DOHH2 (cell line): ENCODE data around the gene LCN15.

ENCODE experiments used
- H3F3A ChIP-seq: fragments of 200-600 bp; sonication (generic), shearing (Covaris generic); 2 replicates; pipeline ENCODE4 v1.6.0; 2016; ENCODE audit warnings: antibody characterized with exemption, mild to moderate bottlenecking; ENCODE audit not compliant: control insufficient read depth, insufficient read depth
- H3K27ac ChIP-seq: fragments of 200-600 bp; sonication (generic); 2 replicates; pipeline ENCODE4 v1.5.1; 2014; ENCODE audit warnings: low read depth, mild to moderate bottlenecking, low read length, moderate library complexity
- H3K27me3 ChIP-seq: fragments of 200-600 bp; sonication (generic); 2 replicates; pipeline ENCODE4 v1.6.1; 2014; ENCODE audit warnings: mild to moderate bottlenecking, low read length, mixed read lengths; ENCODE audit not compliant: control insufficient read depth
- H3K36me3 ChIP-seq: fragments of 200-600 bp; sonication (generic); 2 replicates; pipeline ENCODE4 v1.6.1; 2014; ENCODE audit warnings: mild to moderate bottlenecking, low read length, moderate library complexity, mixed read lengths; ENCODE audit not compliant: control insufficient read depth
- H3K4me1 ChIP-seq: fragments of 200-600 bp; sonication (generic); 2 replicates; pipeline ENCODE4 v1.6.1; 2014; ENCODE audit warnings: mild to moderate bottlenecking, low read length, mixed read lengths; ENCODE audit not compliant: control insufficient read depth
- H3K4me2 ChIP-seq: fragments of 200-600 bp; sonication (generic); 2 replicates; pipeline ENCODE4 v1.6.0; 2014; ENCODE audit warnings: mild to moderate bottlenecking, low read length, moderate library complexity
- H3K4me3 ChIP-seq: fragments of 200-600 bp; sonication (generic); 2 replicates; pipeline ENCODE4 v1.5.1; 2014; ENCODE audit warnings: mild to moderate bottlenecking, low read length, mixed read lengths
- H3K79me2 ChIP-seq: fragments of 200-600 bp; sonication (generic); 2 replicates; pipeline ENCODE4 v1.6.1; 2014; ENCODE audit warnings: mild to moderate bottlenecking, low read length, mixed read lengths; ENCODE audit not compliant: control insufficient read depth
- H3K9me2 ChIP-seq: fragments of 200-600 bp; sonication (generic); replicated peaks from 2 replicates; pipeline ENCODE4 v1.6.1; 2014; ENCODE audit warnings: mild to moderate bottlenecking, low read length, mixed read lengths; ENCODE audit not compliant: control insufficient read depth
- H3K9me3 ChIP-seq: fragments of 200-600 bp; sonication (generic); 2 replicates; pipeline ENCODE4 v1.6.1; 2014; ENCODE audit warnings: antibody characterized with exemption, low read length, mixed read lengths; ENCODE audit not compliant: control insufficient read depth, insufficient read depth
- H4K20me1 ChIP-seq: fragments of 200-600 bp; sonication (generic); 2 replicates; pipeline ENCODE4 v1.6.0; 2014; ENCODE audit warnings: low read depth, mild to moderate bottlenecking, antibody characterized with exemption, low read length, moderate library complexity; ENCODE audit not compliant: control insufficient read depth, insufficient read depth
- CTCF ChIP-seq: fragments of 200-600 bp; sonication (generic); IDR thresholded peaks from one replicate; pipeline ENCODE4 v1.5.1; 2014; ENCODE audit warnings: antibody characterized with exemption, mild to moderate bottlenecking, low read depth, low read length; ENCODE audit not compliant: poor library complexity, severe bottlenecking
- EZH2phosphoT487 ChIP-seq: fragments of 200-600 bp; sonication (generic); IDR thresholded peaks from 2 replicates; pipeline ENCODE4 v1.6.1; 2017; ENCODE audit warnings: borderline replicate concordance, mild to moderate bottlenecking, antibody characterized with exemption, low read length, moderate library complexity, mixed read lengths

The LCN15 gene

GRCh38 chr9:136751814-136752213 is 12.5 kb downstream of the LCN15 start:
- H3K4me1 ChIP-seq = peaks cover 34% of the 10 kb centered on the region
- H3K4me3 ChIP-seq = no peak overlapping the region
- H3F3A ChIP-seq = peaks cover 5% of the 10 kb centered on the region; the same call in 1 of the 2 replicates
- no peaks in the 10 kb centered on the region for H4K20me1 ChIP-seq
- no peaks in the 10 kb centered on the region for H3K9me2 ChIP-seq
- H3K27me3 ChIP-seq = no peaks in the 10 kb centered on the region
- no peaks in the 10 kb centered on the region for H3K79me2 ChIP-seq
- H3K9me3 ChIP-seq = peaks cover 37% of the 10 kb centered on the region
- H3K27ac ChIP-seq = no peak overlapping the region
- no peak overlapping the region for H3K4me2 ChIP-seq
- TF ChIP-seq CTCF = no peak
- H3K36me3 ChIP-seq = no peaks in the 10 kb centered on the region

- Histone ChIP-seq H3K4me2 (no peak overlapping the region), H4K20me1 (no peaks in the 10 kb centered on the region), H3K27me3 (no peaks in the 10 kb centered on the region), H3K27ac (no peak overlapping the region), H3K79me2 (no peaks in the 10 kb centered on the region), H3K36me3 (no peaks in the 10 kb centered on the region), H3K4me1 (peaks cover 34% of the 10 kb centered on the region), H3K9me2 (no peaks in the 10 kb centered on the region), H3K4me3 (no peak overlapping the region), H3F3A (peaks cover 5% of the 10 kb centered on the region; the same call in 1 of the 2 replicates), H3K9me3 (peaks cover 32% of the 10 kb centered on the region)
- TF ChIP-seq EZH2phosphoT487 = no peak
- no peak for TF ChIP-seq CTCF
Observed at GRCh38 chr9:136751244-136751643, 13.1 kb downstream of the LCN15 start.

DNA sequence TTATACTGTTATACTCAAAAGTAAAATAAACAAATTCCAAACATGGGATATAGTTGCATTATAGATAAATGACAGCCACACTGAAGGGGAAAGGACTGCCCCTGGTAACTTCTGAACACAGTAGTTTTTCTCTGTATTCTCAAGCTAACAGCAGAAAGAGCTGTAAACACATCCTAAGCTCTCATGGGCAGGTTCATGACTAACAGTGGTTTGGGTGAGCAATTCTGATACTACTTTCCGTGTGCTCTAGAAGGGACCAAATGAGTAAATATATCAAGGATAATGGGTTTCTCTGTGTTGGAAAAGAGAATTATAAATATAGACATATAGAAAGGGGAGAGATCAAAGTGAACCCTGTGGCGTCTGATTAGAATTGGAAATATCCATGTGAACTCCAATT is 13.8 kb downstream of the LCN15 start:
- no peaks in the 10 kb centered on the region for H3K79me2 ChIP-seq
- peaks cover 27% of the 10 kb centered on the region for H3K9me3 ChIP-seq
- H3K9me2 ChIP-seq = no peaks in the 10 kb centered on the region
- no peak for TF ChIP-seq EZH2phosphoT487
- H3F3A ChIP-seq = peaks cover 5% of the 10 kb centered on the region; the same call in 1 of the 2 replicates
- no peaks in the 10 kb centered on the region for H3K27me3 ChIP-seq
- H3K27ac ChIP-seq = peak overlapping the region; percentile 81
- H3K4me2 ChIP-seq = peak overlapping the region; percentile 54
- H3K36me3 ChIP-seq = no peaks in the 10 kb centered on the region
- H4K20me1 ChIP-seq = no peaks in the 10 kb centered on the region
- H3K4me3 ChIP-seq = 0 out of 2 replicates have a peak overlapping the region, but pooled peaks have one; percentile 20
- H3K4me1 ChIP-seq = peaks cover 34% of the 10 kb centered on the region

GRCh38 chr9:136748666-136749611 is 15.4 kb downstream of the LCN15 start:
- peaks cover 34% of the 10 kb centered on the region for H3K4me1 ChIP-seq
- H3K27ac ChIP-seq = peak overlapping the region; percentile 81

More at GRCh38 chr9:136748666-136749611, 15.4 kb downstream of the LCN15 start:
- no peaks in the 10 kb centered on the region for H3K36me3 ChIP-seq
- H3K4me3 ChIP-seq = peak overlapping the region; percentile 39; the same call in 1 of the 2 replicates
- H3K79me2 ChIP-seq = no peaks in the 10 kb centered on the region
- H3K9me2 ChIP-seq = no peaks in the 10 kb centered on the region
- no peaks in the 10 kb centered on the region for H4K20me1 ChIP-seq
- peaks cover 5% of the 10 kb centered on the region; the same call in 1 of the 2 replicates for H3F3A ChIP-seq
- TF ChIP-seq CTCF (no peak), EZH2phosphoT487 (no peak)
- H3K9me3 ChIP-seq = peaks cover 27% of the 10 kb centered on the region
- H3K4me2 ChIP-seq = peak overlapping the region; percentile 54
- peaks cover 4% of the 10 kb centered on the region; the same call in 1 of the 2 replicates for H3K27me3 ChIP-seq
